GM12872 (cell line): ENCODE data around the gene MACROD1.

Experiments
- TF ChIP-seq, protein P1 (sequence below): IDR thresholded peaks from 3 replicates; pipeline ENCODE4 v1.5.1; 2011; ENCODE audit warnings: low read depth, mild to moderate bottlenecking, low read length, moderate library complexity; ENCODE audit not compliant: insufficient read depth

The MACROD1 gene

DNA sequence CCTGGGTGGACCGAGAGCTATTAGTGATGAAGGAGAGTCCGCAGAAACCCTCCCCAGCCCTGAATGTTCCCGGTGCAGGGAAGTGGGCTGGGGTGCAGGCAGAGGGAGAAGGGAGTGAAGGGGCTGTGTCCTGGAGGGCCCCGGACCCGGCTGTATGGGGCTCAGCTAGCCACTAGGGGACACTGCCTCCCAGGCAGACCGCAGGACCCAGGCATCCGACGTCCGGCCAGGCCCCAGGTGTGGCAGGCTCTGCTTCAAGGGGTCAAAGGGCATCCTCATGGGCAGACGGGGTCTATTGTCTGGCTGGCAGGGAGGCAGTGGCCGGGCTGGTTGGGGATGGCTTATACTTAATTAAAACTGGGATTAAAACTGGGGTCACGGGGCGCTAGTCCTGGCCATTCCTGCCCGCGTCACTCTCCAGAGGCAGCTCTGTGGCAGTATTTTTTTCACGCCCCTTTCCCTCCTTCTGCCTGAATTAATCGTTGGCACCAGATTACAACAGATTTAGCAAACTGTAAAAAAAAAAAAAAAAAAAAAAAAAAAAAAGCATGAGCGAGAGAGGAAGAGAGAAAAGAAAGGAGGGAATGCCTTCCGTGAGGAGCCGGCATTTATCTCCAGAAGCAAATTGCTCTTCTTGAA is 125.1 kb downstream of the MACROD1 start:
- TF ChIP-seq, protein P1, sequence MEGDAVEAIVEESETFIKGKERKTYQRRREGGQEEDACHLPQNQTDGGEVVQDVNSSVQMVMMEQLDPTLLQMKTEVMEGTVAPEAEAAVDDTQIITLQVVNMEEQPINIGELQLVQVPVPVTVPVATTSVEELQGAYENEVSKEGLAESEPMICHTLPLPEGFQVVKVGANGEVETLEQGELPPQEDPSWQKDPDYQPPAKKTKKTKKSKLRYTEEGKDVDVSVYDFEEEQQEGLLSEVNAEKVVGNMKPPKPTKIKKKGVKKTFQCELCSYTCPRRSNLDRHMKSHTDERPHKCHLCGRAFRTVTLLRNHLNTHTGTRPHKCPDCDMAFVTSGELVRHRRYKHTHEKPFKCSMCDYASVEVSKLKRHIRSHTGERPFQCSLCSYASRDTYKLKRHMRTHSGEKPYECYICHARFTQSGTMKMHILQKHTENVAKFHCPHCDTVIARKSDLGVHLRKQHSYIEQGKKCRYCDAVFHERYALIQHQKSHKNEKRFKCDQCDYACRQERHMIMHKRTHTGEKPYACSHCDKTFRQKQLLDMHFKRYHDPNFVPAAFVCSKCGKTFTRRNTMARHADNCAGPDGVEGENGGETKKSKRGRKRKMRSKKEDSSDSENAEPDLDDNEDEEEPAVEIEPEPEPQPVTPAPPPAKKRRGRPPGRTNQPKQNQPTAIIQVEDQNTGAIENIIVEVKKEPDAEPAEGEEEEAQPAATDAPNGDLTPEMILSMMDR = peak; percentile 36; the same call in 2 of the 3 replicates

DNA sequence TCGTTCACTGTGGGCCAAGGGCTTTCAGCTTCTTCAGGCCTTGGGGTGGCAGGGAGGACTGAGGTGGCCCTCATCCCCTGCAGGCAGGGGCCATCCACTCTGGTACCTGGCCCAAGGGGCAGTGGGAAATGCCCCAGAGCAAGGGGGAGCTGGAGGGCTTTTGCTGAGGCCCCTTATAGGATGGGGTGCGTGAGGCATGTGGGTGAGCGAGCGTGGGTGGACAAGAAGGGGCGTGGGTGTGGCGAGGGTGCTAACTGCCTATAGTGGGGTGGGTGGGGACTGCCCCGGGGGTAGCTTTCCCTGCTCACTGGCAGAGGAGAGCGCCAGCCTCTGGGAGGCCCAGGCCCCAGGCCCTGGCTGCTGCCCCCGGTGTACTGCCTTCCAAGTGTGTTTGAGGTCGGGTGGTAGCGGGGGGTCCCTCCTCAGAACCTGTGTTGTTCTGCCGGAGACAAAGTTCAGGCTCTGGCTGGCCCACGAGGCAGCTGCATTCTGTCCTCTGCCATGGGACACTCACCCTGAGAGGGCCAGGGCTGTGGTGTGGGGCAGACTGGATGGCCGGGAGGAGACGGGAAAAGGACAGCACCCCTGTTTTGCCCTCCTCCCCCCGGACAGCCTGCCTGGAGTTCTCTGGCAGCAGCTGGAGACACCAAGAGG is 126.8 kb downstream of the MACROD1 start:
- TF ChIP-seq, protein P1 = no peak

DNA sequence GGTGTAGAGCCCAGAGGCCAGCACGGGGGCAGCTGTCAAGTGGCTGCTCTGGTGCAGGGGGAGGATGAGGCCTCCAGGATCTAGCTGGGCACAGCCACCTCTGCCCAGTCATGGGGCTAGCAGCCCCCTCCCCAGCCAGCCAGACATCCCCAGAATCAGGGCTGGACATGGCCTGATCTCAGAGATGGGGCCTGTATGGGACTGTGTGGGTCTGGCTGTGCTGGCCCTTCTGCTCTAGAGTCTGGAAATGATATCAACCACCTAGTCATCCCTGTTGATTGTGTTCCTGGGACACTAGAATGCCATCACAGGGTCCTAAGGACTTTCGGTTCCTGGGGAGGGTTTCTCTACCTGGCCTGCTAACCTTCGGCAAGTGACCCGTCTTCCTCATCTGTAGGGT is 127.4 kb downstream of the MACROD1 start:
- TF ChIP-seq, protein P1 = no peak

DNA sequence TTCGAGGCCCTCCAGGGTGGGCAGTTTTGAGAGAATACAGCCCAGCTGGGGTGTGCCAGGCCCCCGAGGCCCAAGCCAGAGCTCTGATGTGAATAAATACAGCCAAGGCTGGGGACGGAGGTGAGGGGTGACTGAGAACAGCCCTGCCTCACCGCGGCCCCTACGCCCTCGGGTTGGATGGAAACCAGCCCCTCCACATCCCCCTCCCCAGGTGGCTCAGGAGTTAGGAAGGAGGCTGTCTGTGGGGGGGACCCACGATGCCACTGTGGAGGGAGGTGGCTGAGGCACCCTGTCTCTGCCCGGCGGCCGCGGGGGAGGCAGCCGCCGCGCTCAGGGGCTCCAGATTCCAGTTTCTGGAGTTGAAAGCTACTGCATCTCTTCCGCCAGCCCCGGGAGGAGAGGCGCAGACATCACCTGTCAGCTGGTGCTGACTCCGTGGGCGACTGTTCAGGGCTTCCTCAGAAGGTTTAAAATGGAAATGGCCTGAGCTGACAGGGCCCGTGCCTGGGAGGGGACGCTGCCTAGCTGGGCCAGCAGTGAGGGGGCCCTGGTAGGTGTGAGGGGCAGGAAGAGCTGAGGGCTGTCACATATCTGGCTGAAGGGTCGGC is 128.8 kb downstream of the MACROD1 start:
- TF ChIP-seq, protein P1 = no peak

DNA sequence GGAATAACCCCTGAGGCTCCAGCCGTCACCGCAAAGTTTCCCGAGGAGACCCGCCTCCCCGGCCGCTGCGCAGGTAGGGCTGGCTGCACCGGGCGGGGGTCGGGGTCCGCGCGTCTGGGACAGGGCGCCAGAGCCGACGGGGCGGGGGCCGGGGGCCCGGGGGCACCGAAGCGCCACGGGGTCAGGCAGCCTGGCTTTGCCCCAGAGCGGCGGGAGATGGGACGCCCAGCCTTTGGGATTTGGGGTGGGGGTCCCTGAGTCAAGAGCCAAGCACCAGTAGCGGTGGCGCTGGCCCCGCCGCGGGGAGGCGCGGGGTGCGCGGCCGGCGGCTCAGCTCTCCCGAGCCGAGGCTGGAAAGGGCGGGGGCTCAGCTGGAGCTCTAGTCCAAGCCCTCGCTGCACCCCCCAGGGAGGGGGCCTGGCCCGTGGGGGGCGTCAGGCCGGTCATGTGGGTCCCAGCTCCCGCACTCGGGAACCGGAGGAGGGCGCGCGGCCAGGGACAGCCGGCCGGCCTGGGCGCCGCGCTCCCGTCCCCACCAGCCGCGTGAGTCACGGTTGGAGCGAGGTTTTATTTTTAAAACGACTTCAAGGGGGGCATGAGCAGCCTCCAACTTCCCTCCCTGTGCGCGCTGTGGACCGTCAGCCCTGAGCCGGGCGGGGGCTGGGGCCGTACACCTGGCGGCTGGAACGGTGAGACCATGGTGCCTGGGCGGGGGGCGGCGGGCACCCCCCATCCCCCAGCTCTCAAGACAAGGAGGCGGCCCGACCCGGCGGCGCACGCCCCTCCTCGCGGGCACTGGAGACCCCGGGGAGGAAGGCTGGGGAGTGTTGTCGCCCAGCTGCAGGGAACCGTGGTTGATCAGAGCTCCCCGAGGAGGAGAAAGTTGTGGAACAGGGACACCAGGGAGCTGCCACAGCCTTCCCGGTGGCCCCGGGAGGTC is 129.6 kb downstream of the MACROD1 start:
- TF ChIP-seq, protein P1 = no peak

DNA sequence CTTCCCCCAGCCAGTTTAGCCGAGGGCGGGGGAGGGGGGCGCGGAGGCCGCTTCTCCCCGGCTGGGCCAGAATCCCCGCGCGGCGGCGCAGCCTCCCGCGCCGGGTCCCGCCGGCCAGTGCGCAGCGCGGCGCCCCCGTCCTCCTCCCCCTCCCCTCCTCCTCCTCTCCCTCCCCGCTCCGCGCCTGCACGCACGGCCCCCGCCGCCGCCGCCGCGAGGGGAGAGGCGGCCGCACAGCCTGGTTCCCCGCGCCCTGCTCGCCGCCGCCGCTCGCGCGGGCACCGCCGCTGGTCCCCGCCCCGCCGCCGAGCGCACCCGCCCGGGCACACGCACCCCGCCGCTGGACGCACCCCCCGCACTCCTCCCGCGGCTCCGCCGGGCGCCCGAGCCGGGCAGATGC is 130.3 kb downstream of the MACROD1 start, which contains the start of gene FLRT1:
Gene FLRT1, plus strand, starts transcription at position 356 of the 400 bp plus-strand sequence. CDS start 80,337 bp downstream, outside the sequence.
- TF ChIP-seq, protein P1 = no peak

DNA sequence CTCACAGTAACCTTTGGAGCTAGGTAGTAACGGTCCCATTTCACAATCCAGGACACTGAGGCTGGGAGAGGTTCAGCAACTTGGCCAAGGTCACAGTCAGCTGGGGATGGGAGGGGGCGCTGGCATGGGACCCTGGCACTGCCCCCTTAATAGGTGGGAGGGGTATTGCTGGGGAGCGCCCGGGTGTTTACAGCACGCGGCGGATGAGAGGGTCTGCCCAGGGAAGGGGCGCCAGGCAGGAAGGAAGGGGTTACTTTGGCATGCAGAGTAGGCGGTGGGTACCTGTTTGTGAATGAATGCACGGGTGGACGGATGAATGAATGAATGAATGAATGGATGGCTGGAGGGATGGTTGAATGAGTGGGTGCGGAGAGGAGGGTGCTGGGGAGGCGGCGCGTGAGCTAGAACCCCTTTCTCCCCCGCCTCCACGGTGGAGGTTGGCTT is 130.8 kb downstream of the MACROD1 start:
- TF ChIP-seq, protein P1 = no peak
